ENCODE measurements around the gene KSR1. TPM values are rescaled to one million over a fixed set of nuclear protein-coding genes. Genes with fewer than 3 reads are reported as not detected.

KSR1 gene
- total RNA-seq, 2 experiments from 2014 or later: 19.4 to 25.3 TPM

DNA sequence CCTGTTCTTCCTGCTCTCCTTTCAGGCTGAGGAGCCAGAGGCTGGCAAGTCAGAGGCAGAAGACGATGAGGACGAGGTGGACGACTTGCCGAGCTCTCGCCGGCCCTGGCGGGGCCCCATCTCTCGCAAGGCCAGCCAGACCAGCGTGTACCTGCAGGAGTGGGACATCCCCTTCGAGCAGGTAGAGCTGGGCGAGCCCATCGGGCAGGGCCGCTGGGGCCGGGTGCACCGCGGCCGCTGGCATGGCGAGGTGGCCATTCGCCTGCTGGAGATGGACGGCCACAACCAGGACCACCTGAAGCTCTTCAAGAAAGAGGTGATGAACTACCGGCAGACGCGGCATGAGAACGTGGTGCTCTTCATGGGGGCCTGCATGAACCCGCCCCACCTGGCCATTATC lies 149.2 kb downstream of the KSR1 start:
- Histone ChIP-seq H3K27ac (ENCODE audit: low read depth in 1 of 2, low read length in 2 of 2) (no peak overlapping the region), H3K4me3 (ENCODE audit: low read length) (no peak overlapping the region), H3K36me3 (ENCODE audit: insufficient read depth, low read length) (peaks cover 30% of the 10 kb centered on the region), H3K9me3 (ENCODE audit: control insufficient read depth in 1 of 2, insufficient read depth in 1 of 2, low read length in 2 of 2) (no peaks in the 10 kb centered on the region), H3K4me1 (ENCODE audit: insufficient read depth, low read length) (peaks cover 6% of the 10 kb centered on the region), H3K27me3 (ENCODE audit: control insufficient read depth in 1 of 2, insufficient read depth in 2 of 2, low read length in 2 of 2) (no peaks in the 10 kb centered on the region)
- DNase-seq (no peak), ATAC-seq (ENCODE audit: poor library complexity) (no peak)
- Mint-ChIP-seq H3K27me3 (no peaks in the 10 kb centered on the region), H3K27ac (no peak overlapping the region), H3K4me1 (ENCODE audit: low read depth) (peaks cover 4% of the 10 kb centered on the region), H3K36me3 (ENCODE audit: low read depth) (peaks cover 32% of the 10 kb centered on the region), H3K4me3 (no peak overlapping the region), H3K9me3 (no peaks in the 10 kb centered on the region)
- POLR2A ChIA-PET: no interaction called here
- TF ChIP-seq, protein P1, sequence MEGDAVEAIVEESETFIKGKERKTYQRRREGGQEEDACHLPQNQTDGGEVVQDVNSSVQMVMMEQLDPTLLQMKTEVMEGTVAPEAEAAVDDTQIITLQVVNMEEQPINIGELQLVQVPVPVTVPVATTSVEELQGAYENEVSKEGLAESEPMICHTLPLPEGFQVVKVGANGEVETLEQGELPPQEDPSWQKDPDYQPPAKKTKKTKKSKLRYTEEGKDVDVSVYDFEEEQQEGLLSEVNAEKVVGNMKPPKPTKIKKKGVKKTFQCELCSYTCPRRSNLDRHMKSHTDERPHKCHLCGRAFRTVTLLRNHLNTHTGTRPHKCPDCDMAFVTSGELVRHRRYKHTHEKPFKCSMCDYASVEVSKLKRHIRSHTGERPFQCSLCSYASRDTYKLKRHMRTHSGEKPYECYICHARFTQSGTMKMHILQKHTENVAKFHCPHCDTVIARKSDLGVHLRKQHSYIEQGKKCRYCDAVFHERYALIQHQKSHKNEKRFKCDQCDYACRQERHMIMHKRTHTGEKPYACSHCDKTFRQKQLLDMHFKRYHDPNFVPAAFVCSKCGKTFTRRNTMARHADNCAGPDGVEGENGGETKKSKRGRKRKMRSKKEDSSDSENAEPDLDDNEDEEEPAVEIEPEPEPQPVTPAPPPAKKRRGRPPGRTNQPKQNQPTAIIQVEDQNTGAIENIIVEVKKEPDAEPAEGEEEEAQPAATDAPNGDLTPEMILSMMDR (IDR thresholded peaks at IDR 0.05): no peak
- CTCF ChIA-PET: no interaction called here
- intact Hi-C loops (cut with DNase I, micrococcal nuclease): no loop called here

DNA sequence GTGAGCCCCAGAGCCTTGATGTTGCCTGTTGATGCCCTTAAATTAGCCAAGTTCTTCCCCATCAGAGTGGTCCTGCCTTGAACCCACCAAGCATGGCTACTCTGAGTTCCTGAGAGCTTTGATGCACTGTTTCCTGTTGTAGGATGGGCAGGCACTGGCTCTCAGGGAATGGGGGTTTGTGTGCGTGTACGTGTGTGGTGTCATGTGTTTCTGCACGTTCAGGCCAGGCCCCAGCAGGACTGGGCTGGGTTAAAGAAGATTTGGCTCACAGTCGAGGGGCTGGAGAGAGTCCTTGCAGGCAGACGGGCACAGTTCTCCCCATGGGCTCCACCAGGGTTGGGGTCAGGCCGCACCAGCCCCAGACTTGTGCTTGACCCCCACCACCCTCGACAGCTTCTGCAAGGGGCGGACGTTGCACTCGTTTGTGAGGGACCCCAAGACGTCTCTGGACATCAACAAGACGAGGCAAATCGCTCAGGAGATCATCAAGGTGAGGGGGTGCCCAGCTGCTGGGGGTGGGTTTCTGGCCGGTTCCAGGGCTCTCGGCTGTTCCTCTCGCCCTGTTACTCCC lies 151.4 kb downstream of the KSR1 start:
- Mint-ChIP-seq H3K4me3 (no peak overlapping the region), H3K9me3 (no peaks in the 10 kb centered on the region), H3K27me3 (no peaks in the 10 kb centered on the region), H3K4me1 (ENCODE audit: low read depth) (no peaks in the 10 kb centered on the region), H3K36me3 (ENCODE audit: low read depth) (peaks cover 49% of the 10 kb centered on the region), H3K27ac (no peak overlapping the region)
- peaks cover 6% of the 10 kb centered on the region for H3K4me1 ChIP-seq (ENCODE audit: insufficient read depth, low read length)
- no peak overlapping the region for H3K4me3 ChIP-seq (ENCODE audit: low read length)
- peaks cover 39% of the 10 kb centered on the region for H3K36me3 ChIP-seq (ENCODE audit: insufficient read depth, low read length)
- TF ChIP-seq, protein P1 (IDR thresholded peaks at IDR 0.05): no peak
- no peaks in the 10 kb centered on the region for H3K9me3 ChIP-seq (ENCODE audit: control insufficient read depth in 1 of 2, insufficient read depth in 1 of 2, low read length in 2 of 2)
- no peak overlapping the region for H3K27ac ChIP-seq (ENCODE audit: low read depth in 1 of 2, low read length in 2 of 2)
- ATAC-seq (ENCODE audit: poor library complexity) (no peak), DNase-seq (no peak)
- no peaks in the 10 kb centered on the region for H3K27me3 ChIP-seq (ENCODE audit: control insufficient read depth in 1 of 2, insufficient read depth in 2 of 2, low read length in 2 of 2)
- intact Hi-C loops (cut with DNase I, micrococcal nuclease): no loop called here
- ChIA-PET POLR2A (no interaction called here), CTCF (no interaction called here)

GRCh38 chr17:27608328-27609230 lies 152.3 kb downstream of the KSR1 start:
- Mint-ChIP-seq H3K27me3 (no peaks in the 10 kb centered on the region), H3K27ac (no peak overlapping the region), H3K4me3 (no peak overlapping the region), H3K9me3 (no peaks in the 10 kb centered on the region), H3K36me3 (ENCODE audit: low read depth) (peaks cover 50% of the 10 kb centered on the region), H3K4me1 (ENCODE audit: low read depth) (no peaks in the 10 kb centered on the region)
- Histone ChIP-seq H3K27me3 (ENCODE audit: control insufficient read depth in 1 of 2, insufficient read depth in 2 of 2, low read length in 2 of 2) (no peaks in the 10 kb centered on the region), H3K36me3 (ENCODE audit: insufficient read depth, low read length) (peaks cover 42% of the 10 kb centered on the region), H3K9me3 (ENCODE audit: control insufficient read depth in 1 of 2, insufficient read depth in 1 of 2, low read length in 2 of 2) (no peaks in the 10 kb centered on the region), H3K4me3 (ENCODE audit: low read length) (no peak overlapping the region), H3K4me1 (ENCODE audit: insufficient read depth, low read length) (no peaks in the 10 kb centered on the region), H3K27ac (ENCODE audit: low read depth in 1 of 2, low read length in 2 of 2) (no peak overlapping the region)
- intact Hi-C loops (cut with DNase I, micrococcal nuclease): no loop called here
- ATAC-seq (ENCODE audit: poor library complexity): no peak
- DNase-seq: no peak
- TF ChIP-seq, protein P1 (IDR thresholded peaks at IDR 0.05): no peak
- POLR2A ChIA-PET: no interaction called here
- CTCF ChIA-PET: no interaction called here
